Measurements from ENCODE around the gene CHCHD6.

DNA sequence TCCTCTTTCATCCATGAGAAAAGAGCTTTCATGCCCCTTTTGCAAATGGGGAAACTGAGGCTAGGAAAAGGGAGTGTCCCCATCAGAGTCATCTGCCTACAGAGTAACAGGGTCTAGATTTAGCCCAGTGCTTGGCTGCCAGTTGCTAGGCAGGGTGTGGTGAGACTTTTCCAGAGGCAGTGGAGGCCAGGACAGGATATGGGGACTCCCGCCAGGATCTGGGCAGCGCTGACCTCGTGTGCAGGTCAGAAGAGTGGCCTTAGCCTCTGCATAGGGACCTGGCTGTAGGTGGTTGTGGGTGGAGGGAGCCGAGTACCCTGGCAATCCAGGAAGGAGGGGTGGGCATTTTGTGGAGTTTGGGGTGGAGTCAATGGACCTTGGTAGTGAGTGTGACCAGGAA, 283.1 kb downstream of the CHCHD6 start:
- no peak for TF ChIP-seq CTCF (conservative IDR thresholded peaks at IDR 0.05; ENCODE audit: low read depth, low read length)
- no peak for TF ChIP-seq EZH2phosphoT487 (IDR thresholded peaks at IDR 0.05; ENCODE audit: borderline replicate concordance, low read length)
- no peak for TF ChIP-seq EZH2 (IDR thresholded peaks at IDR 0.05; ENCODE audit: low read length, unreplicated experiment)

Measured in PC-3 (cell line).